ENCODE results near the gene GRIN2A. TPM values are rescaled to one million over a fixed set of nuclear protein-coding genes. Genes with fewer than 3 reads are reported as not detected.

GRIN2A gene
- total RNA-seq, 1 donor from 2014 or later = 6.8 TPM

GRCh38 chr16:9736547-9736946 lies 445.7 kb downstream of the GRIN2A start:
- no peak overlapping the region for H3K4me3 Mint-ChIP-seq (ENCODE audit: unreplicated experiment)
- H3K27me3 Mint-ChIP-seq (ENCODE audit: unreplicated experiment) = no peaks in the 10 kb centered on the region
- no peak for DNase-seq

GRCh38 chr16:9723136-9723535 lies 459.1 kb downstream of the GRIN2A start:
- Mint-ChIP-seq H3K27me3 (ENCODE audit: unreplicated experiment) (no peaks in the 10 kb centered on the region), H3K27ac (ENCODE audit: unreplicated experiment) (no peak overlapping the region), H3K36me3 (ENCODE audit: unreplicated experiment) (no peaks in the 10 kb centered on the region), H3K9me3 (ENCODE audit: unreplicated experiment) (peaks cover 2% of the 10 kb centered on the region), H3K4me1 (ENCODE audit: low read depth, unreplicated experiment) (no peaks in the 10 kb centered on the region), H3K4me3 (ENCODE audit: unreplicated experiment) (no peak overlapping the region)
- DNase-seq = no peak
- no peak for TF ChIP-seq CTCF (IDR thresholded peaks at IDR 0.05; ENCODE audit: partially characterized antibody, unreplicated experiment)

More at GRCh38 chr16:9736547-9736946, 445.7 kb downstream of the GRIN2A start:
- TF ChIP-seq CTCF (IDR thresholded peaks at IDR 0.05; ENCODE audit: partially characterized antibody, unreplicated experiment) = no peak
- no peaks in the 10 kb centered on the region for H3K36me3 Mint-ChIP-seq (ENCODE audit: unreplicated experiment)
- peaks cover 1% of the 10 kb centered on the region for H3K9me3 Mint-ChIP-seq (ENCODE audit: unreplicated experiment)
- no peak overlapping the region for H3K27ac Mint-ChIP-seq (ENCODE audit: unreplicated experiment)
- H3K4me1 Mint-ChIP-seq (ENCODE audit: low read depth, unreplicated experiment) = peaks cover 3% of the 10 kb centered on the region

- H3K36me3 Mint-ChIP-seq (ENCODE audit: unreplicated experiment) = no peaks in the 10 kb centered on the region
- no peaks in the 10 kb centered on the region for H3K4me1 Mint-ChIP-seq (ENCODE audit: low read depth, unreplicated experiment)
- no peak for TF ChIP-seq CTCF (IDR thresholded peaks at IDR 0.05; ENCODE audit: partially characterized antibody, unreplicated experiment)
- DNase-seq = no peak
- no peak overlapping the region for H3K4me3 Mint-ChIP-seq (ENCODE audit: unreplicated experiment)
- no peak overlapping the region for H3K27ac Mint-ChIP-seq (ENCODE audit: unreplicated experiment)
- peaks cover 2% of the 10 kb centered on the region for H3K27me3 Mint-ChIP-seq (ENCODE audit: unreplicated experiment)
- no peaks in the 10 kb centered on the region for H3K9me3 Mint-ChIP-seq (ENCODE audit: unreplicated experiment)
Observed at GRCh38 chr16:9713907-9714306, 468.3 kb downstream of the GRIN2A start.

- H3K4me1 Mint-ChIP-seq (ENCODE audit: low read depth, unreplicated experiment) = no peaks in the 10 kb centered on the region
- H3K36me3 Mint-ChIP-seq (ENCODE audit: unreplicated experiment) = no peaks in the 10 kb centered on the region
- no peak for DNase-seq
- peaks cover 2% of the 10 kb centered on the region for H3K27me3 Mint-ChIP-seq (ENCODE audit: unreplicated experiment)
- no peak overlapping the region for H3K27ac Mint-ChIP-seq (ENCODE audit: unreplicated experiment)
- H3K9me3 Mint-ChIP-seq (ENCODE audit: unreplicated experiment) = peaks cover 2% of the 10 kb centered on the region
- H3K4me3 Mint-ChIP-seq (ENCODE audit: unreplicated experiment) = no peak overlapping the region
- TF ChIP-seq CTCF (IDR thresholded peaks at IDR 0.05; ENCODE audit: partially characterized antibody, unreplicated experiment) = no peak
Observed at GRCh38 chr16:9713156-9713555, 469.1 kb downstream of the GRIN2A start.

- H3K36me3 Mint-ChIP-seq (ENCODE audit: unreplicated experiment) = no peaks in the 10 kb centered on the region
- no peak for DNase-seq
- no peak overlapping the region for H3K4me3 Mint-ChIP-seq (ENCODE audit: unreplicated experiment)
- H3K27ac Mint-ChIP-seq (ENCODE audit: unreplicated experiment) = no peak overlapping the region
- TF ChIP-seq CTCF (IDR thresholded peaks at IDR 0.05; ENCODE audit: partially characterized antibody, unreplicated experiment) = no peak
- peaks cover 3% of the 10 kb centered on the region for H3K9me3 Mint-ChIP-seq (ENCODE audit: unreplicated experiment)
- H3K27me3 Mint-ChIP-seq (ENCODE audit: unreplicated experiment) = peaks cover 2% of the 10 kb centered on the region
- H3K4me1 Mint-ChIP-seq (ENCODE audit: low read depth, unreplicated experiment) = no peaks in the 10 kb centered on the region
Observed at GRCh38 chr16:9708972-9709620, 473.1 kb downstream of the GRIN2A start.

Data from glutamatergic neuron (in vitro differentiated cells).